NCI-H2196 treated with DMSO at 0.1 percent for 48 hours (cell line): Measurements from ENCODE around the gene CLCF1.
"Not testable (repeated sequence)": the region's sequence is repeated elsewhere in the genome, so short reads cannot be mapped to it uniquely, and the experiment has no call there.

ENCODE experiments used
- DNase-seq: peaks from one replicate; lab custom pipeline; 2025; ENCODE audit not compliant: unreplicated experiment; lab: John Stamatoyannopoulos, UW

CLCF1 gene

GRCh38 chr11:67409261-67409666 lies 35.9 kb upstream of the CLCF1 start:
- DNase-seq = no peak

GRCh38 chr11:67408437-67409200 lies 35.2 kb upstream of the CLCF1 start:
- no peak for DNase-seq

- DNase-seq = no peak
Measured at GRCh38 chr11:67407688-67408163, 34.3 kb upstream of the CLCF1 start.

- DNase-seq = no peak
Measured at GRCh38 chr11:67406969-67407687, 33.7 kb upstream of the CLCF1 start.

GRCh38 chr11:67406420-67406968 lies 33.1 kb upstream of the CLCF1 start:
- DNase-seq = no peak

GRCh38 chr11:67405688-67406339 lies 32.4 kb upstream of the CLCF1 start:
- no peak for DNase-seq

- no peak for DNase-seq
Measured at GRCh38 chr11:67405196-67405567, 31.8 kb upstream of the CLCF1 start.

- DNase-seq = no peak
Measured at GRCh38 chr11:67404515-67405195, 31.3 kb upstream of the CLCF1 start.

- DNase-seq = not testable (repeated sequence)
Measured at GRCh38 chr11:67403085-67403484, 29.7 kb upstream of the CLCF1 start.

GRCh38 chr11:67402192-67402839 lies 28.9 kb upstream of the CLCF1 start:
- DNase-seq = not testable (repeated sequence)

GRCh38 chr11:67401495-67402191 lies 28.2 kb upstream of the CLCF1 start, which contains the start of gene PPP1CA:
PPP1CA (minus strand) TSS chr11:67401858; CDS start chr11:67401782, 76 bp downstream.
- DNase-seq = peak; percentile 76

- no peak for DNase-seq
Measured at GRCh38 chr11:67400942-67401494, 27.6 kb upstream of the CLCF1 start.

GRCh38 chr11:67400251-67400941 lies 27.0 kb upstream of the CLCF1 start:
- no peak for DNase-seq

GRCh38 chr11:67398661-67399563 lies 25.5 kb upstream of the CLCF1 start:
- DNase-seq = no peak

GRCh38 chr11:67397986-67398660 lies 24.7 kb upstream of the CLCF1 start:
- no peak for DNase-seq

GRCh38 chr11:67397536-67397935 lies 24.1 kb upstream of the CLCF1 start:
- no peak for DNase-seq
